ENCODE measurements around the gene NUP62. TPM values are rescaled to one million over a fixed set of nuclear protein-coding genes. Genes with fewer than 3 reads are reported as not detected.
"Not testable (repeated sequence)": the region's sequence is repeated elsewhere in the genome, so short reads cannot be mapped to it uniquely, and the experiment has no call there.

NUP62 gene
- total RNA-seq, 6 experiments from 2014 or later = 9.3 to 55.5 (median 32.6) TPM

DNA sequence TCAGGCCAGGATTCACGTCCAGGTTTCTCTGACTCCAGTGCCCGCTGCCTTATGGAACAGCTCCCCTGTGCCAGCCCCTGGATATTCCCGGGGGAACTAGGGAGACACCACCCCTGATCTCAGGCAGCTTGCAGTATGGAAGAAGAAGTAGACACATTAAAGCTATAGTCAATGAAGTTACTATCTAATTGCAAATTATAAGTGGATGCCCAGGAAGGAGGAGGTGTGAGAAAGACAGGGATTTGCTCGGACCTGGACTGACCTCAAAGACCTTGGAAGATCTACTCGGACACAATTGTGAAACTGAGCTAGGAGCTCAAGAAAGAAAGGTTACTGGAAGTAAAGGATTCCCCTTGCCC is 21.3 kb upstream of the NUP62 start:
- no peak for ATAC-seq
- no peak for DNase-seq
- Histone ChIP-seq H3K4me1 (peaks cover 0 to 10% (median 0%) of the 10 kb centered on the region in 4 donors), H3K27ac (no peak overlapping the region), H3K36me3 (no peaks in the 10 kb centered on the region), H3K27me3 (no peaks in the 10 kb centered on the region), H3K4me3 (no peak overlapping the region), H3K9me3 (no peaks in the 10 kb centered on the region)
- 65% methylated on average over 5 of the region's 5 CpGs for WGBS (ENCODE audit: insufficient coverage, low coverage, low lambda C conversion rate, missing lambda C conversion rate)
- intact Hi-C loops (cut with DNase I) = no loop called here
- no peak for TF ChIP-seq POLR2A (IDR thresholded peaks at IDR 0.05)
- TF ChIP-seq, protein P1, sequence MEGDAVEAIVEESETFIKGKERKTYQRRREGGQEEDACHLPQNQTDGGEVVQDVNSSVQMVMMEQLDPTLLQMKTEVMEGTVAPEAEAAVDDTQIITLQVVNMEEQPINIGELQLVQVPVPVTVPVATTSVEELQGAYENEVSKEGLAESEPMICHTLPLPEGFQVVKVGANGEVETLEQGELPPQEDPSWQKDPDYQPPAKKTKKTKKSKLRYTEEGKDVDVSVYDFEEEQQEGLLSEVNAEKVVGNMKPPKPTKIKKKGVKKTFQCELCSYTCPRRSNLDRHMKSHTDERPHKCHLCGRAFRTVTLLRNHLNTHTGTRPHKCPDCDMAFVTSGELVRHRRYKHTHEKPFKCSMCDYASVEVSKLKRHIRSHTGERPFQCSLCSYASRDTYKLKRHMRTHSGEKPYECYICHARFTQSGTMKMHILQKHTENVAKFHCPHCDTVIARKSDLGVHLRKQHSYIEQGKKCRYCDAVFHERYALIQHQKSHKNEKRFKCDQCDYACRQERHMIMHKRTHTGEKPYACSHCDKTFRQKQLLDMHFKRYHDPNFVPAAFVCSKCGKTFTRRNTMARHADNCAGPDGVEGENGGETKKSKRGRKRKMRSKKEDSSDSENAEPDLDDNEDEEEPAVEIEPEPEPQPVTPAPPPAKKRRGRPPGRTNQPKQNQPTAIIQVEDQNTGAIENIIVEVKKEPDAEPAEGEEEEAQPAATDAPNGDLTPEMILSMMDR (IDR thresholded peaks at IDR 0.05) = no peak

DNA sequence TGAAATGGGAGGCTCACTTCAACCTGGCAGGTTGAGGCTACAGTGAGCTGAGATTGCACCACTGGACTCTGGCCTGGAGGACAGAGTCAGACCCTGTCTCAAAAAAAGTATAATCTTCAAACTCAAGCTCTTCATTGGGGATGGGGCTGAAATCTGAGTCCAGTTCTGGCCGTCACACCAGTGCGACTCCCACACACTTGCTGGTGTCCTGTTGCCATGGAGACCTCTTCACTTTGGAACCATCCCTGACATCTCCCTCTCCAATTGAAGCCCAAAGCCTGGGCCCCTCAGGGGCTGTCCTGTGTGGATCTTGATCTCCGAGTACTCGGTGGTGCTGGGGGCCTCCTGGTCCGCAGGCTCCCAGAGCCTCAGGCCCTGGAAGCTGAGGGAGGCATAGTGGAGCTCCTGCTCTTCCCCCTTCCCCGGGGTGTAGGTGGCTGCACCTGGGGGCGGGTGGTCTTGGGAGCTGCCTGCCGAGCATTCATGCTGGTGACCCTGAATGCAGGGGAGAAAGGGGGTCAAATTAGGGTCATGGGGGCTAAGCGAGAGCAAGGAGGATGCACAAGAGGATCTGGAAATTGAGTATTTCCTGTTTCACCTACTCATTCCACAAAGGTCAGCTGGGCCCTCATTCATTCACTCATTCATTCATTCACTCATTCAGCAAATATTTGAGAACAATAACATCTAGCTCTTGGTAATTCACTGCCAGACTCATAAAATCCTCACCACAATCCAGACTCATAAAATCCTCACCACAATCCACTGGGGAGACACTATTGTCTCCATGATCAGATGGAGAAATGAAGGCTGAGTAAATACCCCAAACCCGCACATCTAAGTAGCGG is 20.7 kb upstream of the NUP62 start:
- H3K36me3 ChIP-seq = no peaks in the 10 kb centered on the region
- 77% methylated on average over 5 of the region's 11 CpGs for WGBS (ENCODE audit: insufficient coverage, low coverage, low lambda C conversion rate, missing lambda C conversion rate)
- H3K4me1 ChIP-seq = peaks cover 0 to 10% (median 0%) of the 10 kb centered on the region in 4 donors
- ATAC-seq (no peak), DNase-seq (no peak)
- no peak overlapping the region for H3K4me3 ChIP-seq
- H3K27me3 ChIP-seq = no peaks in the 10 kb centered on the region
- H3K27ac ChIP-seq = no peak overlapping the region
- intact Hi-C loops (cut with DNase I) = no loop called here
- TF ChIP-seq POLR2A (IDR thresholded peaks at IDR 0.05) = no peak
- TF ChIP-seq, protein P1 (IDR thresholded peaks at IDR 0.05) = no peak
- no peaks in the 10 kb centered on the region for H3K9me3 ChIP-seq

DNA sequence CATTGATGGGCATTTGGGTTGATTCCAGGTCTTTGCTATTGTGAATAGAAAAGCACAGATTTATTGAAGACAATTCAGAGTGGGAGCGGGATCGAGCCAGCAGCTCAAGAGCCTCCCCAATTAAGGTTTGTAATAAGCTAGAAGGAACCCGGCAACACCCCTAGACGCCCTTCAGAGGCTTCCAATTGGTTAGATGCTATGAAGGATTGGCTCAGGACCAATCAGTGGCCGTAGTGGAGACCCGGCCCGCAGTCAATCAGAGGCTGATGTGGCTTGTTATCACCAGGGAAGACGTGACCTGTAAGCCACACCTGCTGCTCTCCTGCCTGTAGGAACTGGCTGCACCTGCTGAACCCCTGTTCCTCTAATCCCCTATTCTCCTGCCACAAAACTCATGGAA is 17.1 kb upstream of the NUP62 start:
- no peak for DNase-seq
- WGBS (ENCODE audit: insufficient coverage, low coverage, low lambda C conversion rate, missing lambda C conversion rate) = 65% methylated on average over 4 of the region's 8 CpGs
- Histone ChIP-seq H3K9me3 (no peaks in the 10 kb centered on the region), H3K4me3 (no peak overlapping the region), H3K4me1 (no peaks in the 10 kb centered on the region), H3K36me3 (no peaks in the 10 kb centered on the region), H3K27ac (no peak overlapping the region), H3K27me3 (no peaks in the 10 kb centered on the region)
- no peak for ATAC-seq
- intact Hi-C loops (cut with DNase I) = no loop called here
- TF ChIP-seq POLR2A (IDR thresholded peaks at IDR 0.05) = no peak
- TF ChIP-seq, protein P1 (IDR thresholded peaks at IDR 0.05) = no peak

DNA sequence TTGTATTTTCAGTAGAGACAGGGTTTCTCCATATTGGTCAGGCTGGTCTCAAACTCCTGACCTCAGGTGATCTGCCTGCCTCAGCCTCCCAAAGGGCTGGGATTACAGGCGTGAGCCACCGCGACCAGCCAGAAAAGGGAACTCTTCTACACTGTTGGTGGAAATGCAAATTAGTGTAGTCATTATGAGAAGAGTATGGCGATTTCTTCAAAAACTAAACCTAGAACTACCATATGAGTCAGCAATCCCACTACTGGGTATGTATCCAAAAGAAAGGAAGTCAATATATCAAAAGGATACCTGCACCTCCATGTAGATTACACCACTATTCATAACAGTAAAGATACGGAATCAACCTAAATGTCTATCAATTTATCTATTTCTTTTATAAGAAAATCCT is 15.3 kb upstream of the NUP62 start:
- H3K4me3 ChIP-seq; H3K27me3 ChIP-seq; DNase-seq; H3K36me3 ChIP-seq; H3K9me3 ChIP-seq; intact Hi-C loops (cut with DNase I); H3K27ac ChIP-seq; ATAC-seq; H3K4me1 ChIP-seq: not testable (repeated sequence)
- WGBS (ENCODE audit: insufficient coverage, low coverage, low lambda C conversion rate, missing lambda C conversion rate) = 81% methylated on average over 5 of the region's 5 CpGs

DNA sequence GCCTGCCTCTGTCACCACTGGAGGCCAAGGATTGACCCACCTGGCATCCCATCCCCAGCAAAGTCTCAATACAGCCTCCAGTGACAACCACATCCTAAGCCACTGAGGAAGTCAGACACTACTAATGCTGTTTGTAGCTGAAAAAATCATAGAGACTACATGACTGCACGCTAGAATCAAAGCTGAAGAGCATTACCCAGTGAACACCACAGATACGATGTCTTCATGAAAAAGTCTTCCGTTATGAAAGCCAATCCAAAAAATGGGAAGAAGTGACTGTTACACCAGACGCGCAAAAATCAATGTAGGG is 11.1 kb upstream of the NUP62 start:
- TF ChIP-seq, protein P1 (IDR thresholded peaks at IDR 0.05) = no peak
- no peak for TF ChIP-seq POLR2A (IDR thresholded peaks at IDR 0.05)
- Histone ChIP-seq H3K4me1 (peaks cover 0 to 7% (median 0%) of the 10 kb centered on the region in 4 donors), H3K4me3 (no peak overlapping the region), H3K9me3 (no peaks in the 10 kb centered on the region), H3K27ac (no peak overlapping the region), H3K27me3 (no peaks in the 10 kb centered on the region), H3K36me3 (no peaks in the 10 kb centered on the region)
- WGBS (ENCODE audit: insufficient coverage, low coverage, low lambda C conversion rate, missing lambda C conversion rate) = 78% methylated on average over 5 of the region's 5 CpGs
- DNase-seq (no peak), ATAC-seq (no peak)
- intact Hi-C loops (cut with DNase I) = no loop called here

Measured in right lobe of liver (tissue), 6 donors.